HG03108 (cell line): ENCODE results near the gene CYP1B1.
"Not testable (repeated sequence)": the region's sequence is repeated elsewhere in the genome, so short reads cannot be mapped to it uniquely, and the experiment has no call there.

Experiments
- ATAC-seq: cut with Tn5 transposase; IDR thresholded peaks from one replicate; pipeline ENCODE4 v1.9.1; 2021; ENCODE audit warnings: moderate library complexity; ENCODE audit not compliant: unreplicated experiment

Gene CYP1B1

GRCh38 chr2:38075507-38076151 is at the start of gene CYP1B1:
CYP1B1 (minus strand) TSS chr2:38076151; CDS start chr2:38075388, 763 bp downstream.
- no peak for ATAC-seq

- no peak for ATAC-seq
Observed at GRCh38 chr2:38125007-38125406, 49.1 kb upstream of the CYP1B1 start.

GRCh38 chr2:38123911-38124310 is 48.0 kb upstream of the CYP1B1 start:
- ATAC-seq = no peak

- no peak for ATAC-seq
Observed at GRCh38 chr2:38122344-38122743, 46.4 kb upstream of the CYP1B1 start.

GRCh38 chr2:38121481-38121880 is 45.5 kb upstream of the CYP1B1 start:
- ATAC-seq = no peak

- no peak for ATAC-seq
Observed at GRCh38 chr2:38120829-38121228, 44.9 kb upstream of the CYP1B1 start.

GRCh38 chr2:38120264-38120592 is 44.3 kb upstream of the CYP1B1 start:
- no peak for ATAC-seq

- no peak for ATAC-seq
Observed at GRCh38 chr2:38116762-38117161, 40.8 kb upstream of the CYP1B1 start.

- no peak for ATAC-seq
Observed at GRCh38 chr2:38115216-38116032, 39.5 kb upstream of the CYP1B1 start.

GRCh38 chr2:38113981-38114708 is 38.2 kb upstream of the CYP1B1 start:
- no peak for ATAC-seq

GRCh38 chr2:38113051-38113450 is 37.1 kb upstream of the CYP1B1 start:
- no peak for ATAC-seq

GRCh38 chr2:38111350-38111749 is 35.4 kb upstream of the CYP1B1 start:
- not testable (repeated sequence) for ATAC-seq

- ATAC-seq = no peak
Observed at GRCh38 chr2:38109732-38110181, 33.8 kb upstream of the CYP1B1 start.

- no peak for ATAC-seq
Observed at GRCh38 chr2:38108907-38109731, 33.2 kb upstream of the CYP1B1 start.

- ATAC-seq = no peak
Observed at GRCh38 chr2:38107738-38108410, 31.9 kb upstream of the CYP1B1 start.

- no peak for ATAC-seq
Observed at GRCh38 chr2:38106405-38107094, 30.6 kb upstream of the CYP1B1 start.

GRCh38 chr2:38105922-38106321 is 30.0 kb upstream of the CYP1B1 start:
- no peak for ATAC-seq

GRCh38 chr2:38104598-38104997 is 28.6 kb upstream of the CYP1B1 start:
- ATAC-seq = no peak

- no peak for ATAC-seq
Observed at GRCh38 chr2:38100328-38100727, 24.4 kb upstream of the CYP1B1 start.
